Left renal pelvis (tissue), 4 donors: ENCODE measurements around the gene TJP3. TPM values are rescaled to one million over a fixed set of nuclear protein-coding genes. Genes with fewer than 3 reads are reported as not detected.

Experiments
- DNase-seq, 4 donors: peaks; one replicate each; pipeline ENCODE4 v3.0.0-alpha.2; 2013; ENCODE audit warnings: low read depth in 4 of 4, low spot score in 3 of 4
- polyA plus RNA-seq, 4 donors: library from polyadenylated mRNA; unstranded; fragments of 120-200 nt; gene quantifications; one replicate each; pipeline ENCODE4 v1.2.1, GENCODE V29; 2013; ENCODE audit not compliant: insufficient read length in 4 of 4

The TJP3 gene
- polyA plus RNA-seq, 4 donors, result 0.89 to 17.2 (median 8.7) TPM

GRCh38 chr19:3690551-3691371, 17.4 kb upstream of the TJP3 start:
- no peak for DNase-seq

GRCh38 chr19:3691372-3691716, 16.8 kb upstream of the TJP3 start:
- DNase-seq, result no peak

GRCh38 chr19:3691726-3692125, 16.5 kb upstream of the TJP3 start:
- no peak for DNase-seq

GRCh38 chr19:3692141-3693024, 15.8 kb upstream of the TJP3 start:
- DNase-seq, result no peak

GRCh38 chr19:3693025-3693925, 14.9 kb upstream of the TJP3 start:
- DNase-seq, result no peak

- no peak for DNase-seq
Observed at GRCh38 chr19:3694361-3695123, 13.6 kb upstream of the TJP3 start.

GRCh38 chr19:3695124-3695733, 13.0 kb upstream of the TJP3 start:
- no peak for DNase-seq

- no peak for DNase-seq
Observed at GRCh38 chr19:3695986-3696659, 12.1 kb upstream of the TJP3 start.

- DNase-seq, result no peak
Observed at GRCh38 chr19:3696660-3696995, 11.6 kb upstream of the TJP3 start.

- no peak for DNase-seq
Observed at GRCh38 chr19:3697094-3697493, 11.1 kb upstream of the TJP3 start.

GRCh38 chr19:3697671-3698385, 10.4 kb upstream of the TJP3 start:
- no peak for DNase-seq

- no peak for DNase-seq
Observed at GRCh38 chr19:3698386-3698950, 9.7 kb upstream of the TJP3 start.

GRCh38 chr19:3698974-3699740, 9.0 kb upstream of the TJP3 start:
- no peak for DNase-seq

GRCh38 chr19:3699741-3700241, 8.4 kb upstream of the TJP3 start:
- no peak for DNase-seq

- DNase-seq, result peak in 3 of 4 donors; percentile 67 to 75 (median 71)
Observed at GRCh38 chr19:3700242-3701032, 7.7 kb upstream of the TJP3 start, which contains the start of gene PIP5K1C. PIP5K1C (minus strand) TSS chr19:3700468; CDS start chr19:3700390, 78 bp downstream.

GRCh38 chr19:3701200-3701599, 7.0 kb upstream of the TJP3 start:
- no peak for DNase-seq
